Fibroblast of lung (primary cell): ENCODE data around the gene OTOP1. TPM values are rescaled to one million over a fixed set of nuclear protein-coding genes. Genes with fewer than 3 reads are reported as not detected.
"Not testable (repeated sequence)": the region's sequence is repeated elsewhere in the genome, so short reads cannot be mapped to it uniquely, and the experiment has no call there.

Experiments
- DNase-seq, 2 donors: peaks; one replicate each; pipeline versions ENCODE4 v3.0.0 to v3.0.0-alpha.2; 2010; ENCODE audit warnings: low read depth in 2 of 2
- H2AFZ ChIP-seq: 2 replicates; pipeline ENCODE4 v1.5.1; 2012; ENCODE audit warnings: low read length, control low read depth, inconsistent platforms
- H3K27ac ChIP-seq: 2 replicates; pipeline ENCODE4 v1.5.1; 2011; ENCODE audit warnings: low read length, control low read depth; ENCODE audit not compliant: insufficient read depth
- H3K27me3 ChIP-seq: 2 replicates; pipeline ENCODE4 v1.5.1; 2011; ENCODE audit warnings: mild to moderate bottlenecking, low read length; ENCODE audit not compliant: control insufficient read depth, insufficient read depth
- H3K36me3 ChIP-seq: 2 replicates; pipeline ENCODE4 v1.5.1; 2011; ENCODE audit warnings: low read length; ENCODE audit not compliant: control insufficient read depth, insufficient read depth
- H3K4me1 ChIP-seq: 2 replicates; pipeline ENCODE4 v1.5.1; 2011; ENCODE audit warnings: low read length; ENCODE audit not compliant: control insufficient read depth, insufficient read depth; ENCODE audit errors: extremely low read depth
- H3K4me2 ChIP-seq: 2 replicates; pipeline ENCODE4 v1.5.1; 2011; ENCODE audit warnings: low read length, control low read depth; ENCODE audit not compliant: insufficient read depth; ENCODE audit errors: extremely low read depth
- H3K4me3 ChIP-seq, 4 experiments: fragments of 200-600 bp in 1 of 4; sonication (generic) in 1 of 4; replicated peaks in 1 of 4; 2 replicates each; pipeline ENCODE4 v1.5.1; 2011 to 2016; ENCODE audit warnings: low read length in 4 of 4, low read depth in 3 of 4, mild to moderate bottlenecking in 3 of 4, control low read depth in 2 of 4, inconsistent platforms in 1 of 4, mixed read lengths in 1 of 4; ENCODE audit not compliant: insufficient read depth in 1 of 4; ENCODE audit errors: control extremely low read depth in 1 of 4
- H3K79me2 ChIP-seq: 2 replicates; pipeline ENCODE4 v1.5.1; 2012; ENCODE audit warnings: mild to moderate bottlenecking, low read length, inconsistent platforms; ENCODE audit not compliant: control insufficient read depth, insufficient read depth
- H3K9ac ChIP-seq: 2 replicates; pipeline ENCODE4 v1.5.1; 2011; ENCODE audit warnings: mild to moderate bottlenecking, low read length, control low read depth; ENCODE audit not compliant: insufficient read depth
- H3K9me3 ChIP-seq: 2 replicates; pipeline ENCODE4 v1.5.1; 2012; ENCODE audit warnings: low read depth, low read length; ENCODE audit not compliant: control insufficient read depth, insufficient read depth
- H4K20me1 ChIP-seq: 2 replicates; pipeline ENCODE4 v1.5.1; 2011; ENCODE audit warnings: low read length; ENCODE audit not compliant: control insufficient read depth, insufficient read depth; ENCODE audit errors: extremely low read depth
- CTCF ChIP-seq, 2 donors: IDR thresholded peaks in 1 of 2; conservative IDR thresholded peaks in 1 of 2; 1 replicate in 1 of 2; 2 replicates in 1 of 2; pipeline ENCODE4 v1.5.1; 2011 to 2012; ENCODE audit warnings: low read length in 2 of 2, control low read depth in 1 of 2, inconsistent platforms in 1 of 2, low read depth in 1 of 2, mild to moderate bottlenecking in 1 of 2
- EZH2 ChIP-seq: IDR thresholded peaks from 2 replicates; pipeline ENCODE4 v1.5.1; 2012; ENCODE audit warnings: low read length, control low read depth, mild to moderate bottlenecking; ENCODE audit errors: missing control alignments
- polyA plus RNA-seq, 2 donors: library from polyadenylated mRNA; depleted of rRNA in 1 of 2; stranded (reverse) in 1 of 2; unstranded in 1 of 2; fragments of >200 nt; gene quantifications; 2 replicates each; pipeline ENCODE4 v1.2.1, GENCODE V29; 2011 to 2012; ENCODE audit warnings: missing spikeins in 1 of 2
- total RNA-seq: library from RNA; depleted of rRNA; stranded (reverse); fragments of >200 nt; gene quantifications from 2 replicates; pipeline ENCODE4 v1.2.1, GENCODE V29; 2014

Gene OTOP1
- total and polyA plus RNA-seq, 2 donors (not counting 1 experiment from before 2014, with no cell fraction given), result not detected

- no peak overlapping the region for H3K9ac ChIP-seq
- H3K36me3 ChIP-seq, result no peaks in the 10 kb centered on the region
- H3K9me3 ChIP-seq, result no peaks in the 10 kb centered on the region
- H2AFZ ChIP-seq, result no peak overlapping the region
- no peaks in the 10 kb centered on the region for H4K20me1 ChIP-seq
- no peak overlapping the region for H3K4me3 ChIP-seq
- no peaks in the 10 kb centered on the region for H3K27me3 ChIP-seq
- no peaks in the 10 kb centered on the region for H3K79me2 ChIP-seq
- H3K27ac ChIP-seq, result no peak overlapping the region
- no peak overlapping the region for H3K4me2 ChIP-seq
- no peaks in the 10 kb centered on the region for H3K4me1 ChIP-seq
- no peak for DNase-seq
- TF ChIP-seq CTCF (conservative IDR thresholded peaks at IDR 0.05 in 1 of 2, IDR thresholded peaks at IDR 0.05 in 1 of 2; ENCODE audit: low read depth in 1 of 2, low read length in 2 of 2) (no peak), EZH2 (no peak)
These were observed 31.4 kb downstream of the OTOP1 start for GRCh38 chr4:4195354-4195753.

- not testable (repeated sequence) for H3K4me1 ChIP-seq, DNase-seq, H3K9ac ChIP-seq, H3K79me2 ChIP-seq, H3K4me2 ChIP-seq, H3K36me3 ChIP-seq, H2AFZ ChIP-seq, H3K27me3 ChIP-seq, H3K4me3 ChIP-seq, H3K9me3 ChIP-seq, H3K27ac ChIP-seq, H4K20me1 ChIP-seq
These were observed 38.2 kb downstream of the OTOP1 start for GRCh38 chr4:4188557-4188956.

DNA sequence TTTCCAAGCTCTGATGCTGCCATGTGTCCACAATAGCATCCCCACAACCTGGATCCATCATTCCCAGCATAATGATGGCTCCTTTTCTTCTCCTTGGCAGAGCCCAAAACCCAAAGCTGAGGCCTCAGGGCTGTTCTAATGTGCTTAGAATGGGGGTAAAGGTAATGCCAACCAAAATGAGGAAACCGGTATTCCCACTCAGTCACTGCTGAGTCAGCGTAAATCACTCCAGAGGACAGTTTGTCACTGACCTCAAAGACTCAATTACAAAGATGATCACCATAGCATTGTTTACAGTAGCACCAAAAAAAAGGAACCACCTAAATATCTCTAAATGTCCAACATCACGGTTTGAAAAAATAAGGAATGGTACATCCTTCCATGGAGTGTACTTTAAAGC lies 41.2 kb downstream of the OTOP1 start:
- no peaks in the 10 kb centered on the region for H4K20me1 ChIP-seq
- no peaks in the 10 kb centered on the region for H3K79me2 ChIP-seq
- no peak for TF ChIP-seq CTCF (conservative IDR thresholded peaks at IDR 0.05 in 1 of 2, IDR thresholded peaks at IDR 0.05 in 1 of 2; ENCODE audit: low read depth in 1 of 2, low read length in 2 of 2)
- no peak for TF ChIP-seq EZH2
- no peak overlapping the region for H3K27ac ChIP-seq
- H3K9ac ChIP-seq, result no peak overlapping the region
- no peaks in the 10 kb centered on the region for H3K27me3 ChIP-seq
- H3K36me3 ChIP-seq, result no peaks in the 10 kb centered on the region
- H2AFZ ChIP-seq, result no peak overlapping the region
- DNase-seq, result no peak
- no peak overlapping the region for H3K4me2 ChIP-seq
- H3K4me3 ChIP-seq, result no peak overlapping the region
- H3K9me3 ChIP-seq, result no peaks in the 10 kb centered on the region
- no peaks in the 10 kb centered on the region for H3K4me1 ChIP-seq
